H1 (cell line): Measurements from ENCODE around the gene DUOX1. TPM values are rescaled to one million over a fixed set of nuclear protein-coding genes. Genes with fewer than 3 reads are reported as not detected.

Experiments
- CTCF ChIA-PET: fragments of 300-600 bp; sonication (Branson Sonifier 250); formaldehyde crosslinking; loops from one replicate; lab custom pipeline; 2021; ENCODE audit not compliant: partially characterized antibody; lab: Charles Lee
- POLR2A ChIA-PET: fragments of 300-600 bp; sonication (Branson Sonifier 250); formaldehyde crosslinking; loops from one replicate; lab custom pipeline; 2021; ENCODE audit warnings: inconsistent platforms; ENCODE audit not compliant: partially characterized antibody; lab: Charles Lee
- DNase-seq, 2 experiments: peaks; one replicate each; pipeline versions ENCODE4 v3.0.0 to v3.0.0-alpha.2; 2010 to 2022; ENCODE audit warnings: low spot score in 2 of 2, low read depth in 1 of 2, mixed read lengths in 1 of 2
- FAIRE-seq: peaks from 2 replicates; lab custom pipeline; 2011; peaks lifted over from hg19 to GRCh38; lab: Jason Lieb, UNC
- H2AFZ ChIP-seq: 2 replicates; pipeline ENCODE4 v1.8.1; 2012; ENCODE audit warnings: low read length, inconsistent platforms
- H2AK5ac ChIP-seq: 2 replicates; pipeline ENCODE4 v1.6.1; 2013; ENCODE audit warnings: low read depth, low read length
- H2BK120ac ChIP-seq: replicated peaks from 2 replicates; pipeline ENCODE3; 2013; ENCODE audit warnings: low read depth, low read length, inconsistent platforms
- H2BK12ac ChIP-seq: 2 replicates; pipeline ENCODE4 v1.6.1; 2013; ENCODE audit warnings: low read depth, low read length
- H2BK15ac ChIP-seq: 2 replicates; pipeline ENCODE4 v1.6.1; 2013; ENCODE audit warnings: low read length
- H2BK20ac ChIP-seq: 2 replicates; pipeline ENCODE4 v1.6.1; 2013; ENCODE audit warnings: low read length
- H2BK5ac ChIP-seq: 2 replicates; pipeline ENCODE4 v1.6.1; 2013; ENCODE audit warnings: low read depth, low read length
- H3K14ac ChIP-seq: 2 replicates; pipeline ENCODE4 v1.6.1; 2013; ENCODE audit warnings: inconsistent platforms; ENCODE audit not compliant: insufficient read length
- H3K18ac ChIP-seq: 2 replicates; pipeline ENCODE4 v1.6.1; 2013; ENCODE audit warnings: low read length; ENCODE audit errors: extremely low read depth
- H3K23ac ChIP-seq: 2 replicates; pipeline ENCODE4 v1.6.1; 2013; ENCODE audit warnings: inconsistent platforms; ENCODE audit not compliant: insufficient read length
- H3K23me2 ChIP-seq: 2 replicates; pipeline ENCODE4 v1.6.1; 2013; ENCODE audit warnings: low read depth, low read length
- H3K27ac ChIP-seq: 2 replicates; pipeline ENCODE4 v1.6.1; 2011; ENCODE audit warnings: low read depth, low read length, inconsistent platforms
- H3K27me3 ChIP-seq, 4 experiments: replicated peaks in 1 of 4; 1 replicate in 1 of 4; 2 replicates in 3 of 4; pipeline versions ENCODE4 v1.6.1 to v1.8.1; 2011 to 2013; ENCODE audit warnings: low read length in 3 of 4, mild to moderate bottlenecking in 3 of 4, inconsistent platforms in 2 of 4, mixed read lengths in 2 of 4, moderate library complexity in 1 of 4; ENCODE audit not compliant: control insufficient read depth in 3 of 4, insufficient read depth in 3 of 4; ENCODE audit errors: extremely low read depth in 1 of 4
- H3K36me3 ChIP-seq, 4 experiments: 2 replicates each; pipeline versions ENCODE4 v1.6.1 to v1.8.1; 2011 to 2013; ENCODE audit warnings: mild to moderate bottlenecking in 4 of 4, low read length in 3 of 4, moderate library complexity in 2 of 4, control low read depth in 1 of 4, inconsistent platforms in 1 of 4; ENCODE audit not compliant: insufficient read depth in 4 of 4, control insufficient read depth in 2 of 4
- H3K4ac ChIP-seq: replicated peaks from 2 replicates; pipeline ENCODE3; 2013; ENCODE audit warnings: low read length, low read depth, mixed read lengths, inconsistent platforms; ENCODE audit not compliant: insufficient read length
- H3K4me1 ChIP-seq, 4 experiments: replicated peaks in 1 of 4; 1 replicate in 1 of 4; 2 replicates in 3 of 4; pipeline versions ENCODE4 v1.6.1 to v1.8.1; 2011 to 2013; ENCODE audit warnings: low read length in 3 of 4, inconsistent platforms in 2 of 4, mixed read lengths in 1 of 4; ENCODE audit not compliant: insufficient read depth in 4 of 4, control insufficient read depth in 3 of 4
- H3K4me2 ChIP-seq, 2 experiments: 2 replicates each; pipeline versions ENCODE4 v1.6.1 to v1.8.1; 2011 to 2013; ENCODE audit warnings: low read depth in 2 of 2, low read length in 2 of 2, control low read depth in 1 of 2, inconsistent platforms in 1 of 2, mild to moderate bottlenecking in 1 of 2; ENCODE audit not compliant: insufficient read depth in 1 of 2
- H3K4me3 ChIP-seq, 4 experiments: fragments of 200-600, 300-600 bp in 1 of 4; sonication (generic), shearing (Covaris generic), sonication (Bioruptor Twin) in 1 of 4; 2 replicates each; pipeline versions ENCODE4 v1.5.1 to v1.8.1; 2011 to 2016; ENCODE audit warnings: low read length in 4 of 4, low read depth in 3 of 4, control low read depth in 2 of 4, inconsistent platforms in 2 of 4, mild to moderate bottlenecking in 2 of 4, mixed read lengths in 1 of 4, moderate library complexity in 1 of 4; ENCODE audit not compliant: insufficient read depth in 2 of 4; ENCODE audit errors: extremely low read depth in 1 of 4
- H3K56ac ChIP-seq: replicated peaks from 2 replicates; pipeline ENCODE3; 2013; ENCODE audit warnings: low read depth, mild to moderate bottlenecking, mixed read lengths, low read length, inconsistent platforms; ENCODE audit not compliant: insufficient read length
- H3K79me1 ChIP-seq: 2 replicates; pipeline ENCODE4 v1.6.1; 2013; ENCODE audit warnings: low read depth, low read length, control low read depth
- H3K79me2 ChIP-seq, 2 experiments: 2 replicates each; pipeline versions ENCODE4 v1.6.1 to v1.8.1; 2012 to 2013; ENCODE audit warnings: low read length in 2 of 2, mild to moderate bottlenecking in 2 of 2, inconsistent platforms in 1 of 2; ENCODE audit not compliant: insufficient read depth in 2 of 2, control insufficient read depth in 1 of 2
- H3K9ac ChIP-seq, 4 experiments: replicated peaks in 1 of 4; 1 replicate in 1 of 4; 2 replicates in 3 of 4; pipeline versions ENCODE4 v1.6.1 to v1.8.1; 2011 to 2013; ENCODE audit warnings: low read depth in 3 of 4, low read length in 3 of 4, control low read depth in 2 of 4, mild to moderate bottlenecking in 2 of 4, moderate library complexity in 2 of 4, inconsistent platforms in 1 of 4; ENCODE audit errors: extremely low read depth in 1 of 4
- H3K9me3 ChIP-seq, 2 experiments: 2 replicates each; pipeline versions ENCODE4 v1.6.1 to v1.8.1; 2012 to 2013; ENCODE audit warnings: mild to moderate bottlenecking in 2 of 2, moderate library complexity in 2 of 2, control low read depth in 1 of 2, inconsistent platforms in 1 of 2, low read depth in 1 of 2, low read length in 1 of 2, mixed read lengths in 1 of 2; ENCODE audit not compliant: insufficient read depth in 2 of 2
- H4K20me1 ChIP-seq, 2 experiments: replicated peaks in 1 of 2; 2 replicates each; pipeline versions ENCODE3 to v1.8.1; 2011 to 2013; ENCODE audit warnings: inconsistent platforms in 2 of 2, low read length in 2 of 2, mild to moderate bottlenecking in 1 of 2; ENCODE audit not compliant: insufficient read depth in 2 of 2, control insufficient read depth in 1 of 2
- H4K5ac ChIP-seq: 2 replicates; pipeline ENCODE4 v1.6.1; 2013; ENCODE audit warnings: low read length, low read depth, mixed read lengths, inconsistent platforms; ENCODE audit not compliant: insufficient read length
- H4K8ac ChIP-seq: 2 replicates; pipeline ENCODE4 v1.8.0; 2013; ENCODE audit warnings: mild to moderate bottlenecking, moderate library complexity, low read length, inconsistent platforms; ENCODE audit not compliant: insufficient read depth; ENCODE audit errors: extremely low read depth
- H4K91ac ChIP-seq: replicated peaks from 2 replicates; pipeline ENCODE3; 2013; ENCODE audit warnings: low read length, mixed read lengths, inconsistent platforms; ENCODE audit not compliant: insufficient read length
- CTBP2 ChIP-seq: IDR thresholded peaks from 2 replicates; pipeline ENCODE4 v1.7.0; 2011; ENCODE audit warnings: borderline replicate concordance, mild to moderate bottlenecking, moderate library complexity, mixed read lengths, low read length; ENCODE audit not compliant: insufficient read depth, insufficient read length
- EZH2 ChIP-seq: fragments of 200-600 bp; sonication (generic); IDR thresholded peaks from 2 replicates; pipeline ENCODE4 v1.7.1; 2012; ENCODE audit warnings: low read depth, mild to moderate bottlenecking, moderate library complexity, low read length, inconsistent platforms; ENCODE audit not compliant: severe bottlenecking
- RNF2 ChIP-seq: fragments of 200-900, 300-1000 bp; sonication (generic); IDR thresholded peaks from 2 replicates; pipeline ENCODE4 v1.7.1; 2016; ENCODE audit warnings: borderline replicate concordance, low read depth, mild to moderate bottlenecking, antibody characterized with exemption, low read length; ENCODE audit not compliant: poor library complexity, severe bottlenecking; ENCODE audit errors: missing control alignments
- SRF ChIP-seq: IDR thresholded peaks from 2 replicates; pipeline ENCODE4 v1.6.1; 2011; ENCODE audit warnings: mild to moderate bottlenecking, low read depth, low read length, moderate library complexity
- SUZ12 ChIP-seq: fragments of 200-600 bp; sonication (generic); IDR thresholded peaks from 2 replicates; pipeline ENCODE4 v1.6.1; 2012; ENCODE audit warnings: mild to moderate bottlenecking, inconsistent platforms, low read length, moderate library complexity, mixed read lengths
- WGBS, 2 experiments: shearing (Covaris generic) in 1 of 2; methylation state at CpG; one replicate each; pipeline versions ENCODE4 v1.1.6 to v1.1.7; 2013 to 2015; ENCODE audit warnings: low lambda C conversion rate in 2 of 2, mixed read lengths in 2 of 2, inconsistent platforms in 1 of 2, low coverage in 1 of 2, missing lambda C conversion rate in 1 of 2; ENCODE audit not compliant: insufficient replicate concordance in 2 of 2, insufficient coverage in 1 of 2, insufficient read length in 1 of 2; ENCODE audit errors: extremely low coverage in 1 of 2, missing lambda C conversion rate in 1 of 2; 5-methylcytosine and 5-hydroxymethylcytosine counted together
- polyA plus RNA-seq, 7 experiments: library from polyadenylated mRNA; depleted of rRNA in 3 of 7; stranded (reverse) in 5 of 7; unstranded in 2 of 7; fragments of >200 nt in 5 of 7; fragments of 200-250 nt in 2 of 7; gene quantifications; 1 replicate in 5 of 7; 2 replicates in 1 of 7; 4 replicates in 1 of 7; pipeline versions ENCODE4 v1.2.1 to v1.2.3, GENCODE V29; 2011 to 2013; ENCODE audit warnings: missing spikeins in 2 of 7, mixed read lengths in 2 of 7
- total RNA-seq: library from RNA; stranded (reverse); fragmentation: NEBNext Ultra II Directional; extraction: Animal tissue kit (Norgen Biotek cat#: 25700); gene quantifications from 2 replicates; pipeline ENCODE4 v1.2.1, GENCODE V29; 2021

The DUOX1 gene
- total and polyA plus RNA-seq, 2 of the 8 experiments (the other 6 are each of a cell fraction or from before 2014, with no cell fraction given) = 0.84 to 1.4 TPM

DNA sequence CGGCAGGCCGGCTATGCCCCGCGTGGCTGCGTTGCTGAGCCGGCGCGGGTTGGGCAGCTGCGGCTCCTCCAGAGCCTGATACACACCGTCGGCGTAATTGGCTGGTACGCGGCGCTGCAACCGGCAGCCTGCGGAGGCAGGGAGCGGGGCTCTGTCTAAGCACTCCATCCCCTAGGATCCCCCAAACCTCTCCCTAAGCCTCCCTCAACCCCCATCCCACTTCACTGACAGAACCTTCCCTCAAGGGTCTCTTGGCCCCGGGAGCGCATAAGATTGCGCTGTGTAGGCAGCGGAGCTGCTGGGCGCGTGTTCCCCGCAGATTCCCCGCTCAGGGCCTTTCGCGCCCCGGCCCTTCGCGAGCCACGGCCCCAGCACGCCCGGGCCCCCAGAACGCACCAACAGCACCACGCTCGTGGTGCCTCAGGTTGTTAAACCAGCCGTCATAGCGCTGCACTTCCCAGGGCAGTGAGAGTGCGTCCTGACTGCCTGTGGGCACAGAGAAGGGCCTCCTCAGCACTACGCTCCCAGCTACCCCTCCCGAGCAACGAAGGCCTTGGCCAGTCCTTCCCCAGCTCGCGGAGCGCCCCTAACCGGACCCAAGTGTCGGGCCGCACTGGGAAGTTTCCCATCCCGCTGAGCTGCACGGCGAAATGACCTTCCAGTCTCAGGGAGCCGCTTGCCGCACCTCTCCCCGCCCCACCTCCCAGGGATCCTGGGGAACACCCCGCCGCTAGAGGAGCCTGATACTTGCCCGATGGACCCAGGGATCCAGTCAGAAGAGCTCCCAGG is 17.0 kb upstream of the DUOX1 start:
- no peak overlapping the region for H2AK5ac ChIP-seq

More for the DNA sequence above, 17.0 kb upstream of the DUOX1 start:
- Histone ChIP-seq H3K18ac (peak overlapping the region; percentile 48; the same call in 1 of the 2 replicates), H3K4me2 (peak overlapping the region; percentile 84 to 85), H4K5ac (no peak overlapping the region), H3K23ac (no peak overlapping the region), H2AFZ (no peak overlapping the region), H3K27me3 (peaks cover 82 to 90% (median 88%) of the 10 kb centered on the region in 4 experiments), H3K56ac (peak overlapping the region; percentile 25), H4K91ac (no peak overlapping the region), H2BK5ac (no peak overlapping the region), H3K14ac (no peak overlapping the region), H3K79me1 (no peaks in the 10 kb centered on the region), H3K36me3 (peaks cover 0 to 7% (median 0%) of the 10 kb centered on the region in 4 experiments; a peak in 1 of 8 replicates), H3K9ac (no peak overlapping the region)
- WGBS, 2 experiments = 2% methylated on average over 53 of the region's 58 CpGs; no CpG with 5 or more reads in 1 of the 2 experiments
- CTCF ChIA-PET = interaction anchor here (0.5 to 5.5 kb wide), 11 partner anchors 10 to 496 kb away, joined by 3 to 45 read pairs (median 4); partner anchors contain the start of genes DUOX1 and DUOXA1
- POLR2A ChIA-PET = no interaction called here
- TF ChIP-seq EZH2 (peak; percentile 49), CTBP2 (peak; percentile 91), SRF (no peak), SUZ12 (peak; percentile 10; the same call in 1 of the 2 replicates), RNF2 (peak; percentile 63)
- TF ChIP-seq, all 59 proteins: peak for 4
- Histone ChIP-seq H3K4ac (no peak overlapping the region), H2BK15ac (0 out of 2 replicates have a peak overlapping the region, but pooled peaks have one; percentile 29), H3K23me2 (peaks cover 6% of the 10 kb centered on the region; the same call in 1 of the 2 replicates), H3K27ac (no peak overlapping the region), H4K20me1 (peaks cover 21 to 46% of the 10 kb centered on the region in 2 experiments), H2BK20ac (no peak overlapping the region), H3K9me3 (no peaks in the 10 kb centered on the region; a peak in 1 of 4 replicates), H4K8ac (peak overlapping the region; percentile 74), H3K4me3 (peak overlapping the region; percentile 4 to 57 (median 25); a peak in 7 of 8 replicates), H2BK120ac (no peak overlapping the region), H3K79me2 (no peaks in the 10 kb centered on the region), H2BK12ac (peak overlapping the region; percentile 75; the same call in 1 of the 2 replicates), H3K4me1 (peaks cover 0 to 31% (median 24%) of the 10 kb centered on the region in 4 experiments; a peak in 6 of 7 replicates)
- no peak for FAIRE-seq
- DNase-seq = peak in 1 of 2 experiments; percentile 78
